Activated naive CD4-positive, alpha-beta T cell treated with anti-CD3 and anti-CD28 coated beads for 36 hours (primary cell): ENCODE measurements around the gene TNNI3. TPM values are rescaled to one million over a fixed set of nuclear protein-coding genes. Genes with fewer than 3 reads are reported as not detected.
"Not testable (repeated sequence)": the region's sequence is repeated elsewhere in the genome, so short reads cannot be mapped to it uniquely, and the experiment has no call there.

Source experiments
- CTCF ChIA-PET: fragments of 350-600 bp; sonication (Branson Sonifier 250); formaldehyde crosslinking; loops from one replicate; lab custom pipeline; 2021; ENCODE audit warnings: antibody characterized with exemption; lab: Charles Lee
- DNase-seq: peaks from one replicate; pipeline ENCODE4 v3.0.0-alpha.2; 2020
- H3K27ac Mint-ChIP-seq: one replicate; pipeline ENCODE4 v1.8.0; 2021; ENCODE audit warnings: mild to moderate bottlenecking, mixed read lengths
- H3K27me3 Mint-ChIP-seq: one replicate; pipeline ENCODE4 v1.8.0; 2021; ENCODE audit warnings: low read depth, mixed read lengths
- H3K36me3 Mint-ChIP-seq: one replicate; pipeline ENCODE4 v1.8.0; 2021; ENCODE audit warnings: low read depth, mixed read lengths
- H3K4me1 Mint-ChIP-seq: one replicate; pipeline ENCODE4 v1.8.0; 2021; ENCODE audit warnings: low read depth, mixed read lengths
- H3K4me3 Mint-ChIP-seq: one replicate; pipeline ENCODE4 v1.8.0; 2021; ENCODE audit warnings: mild to moderate bottlenecking, moderate library complexity, mixed read lengths
- H3K9me3 Mint-ChIP-seq: one replicate; pipeline ENCODE4 v1.8.0; 2021; ENCODE audit warnings: mixed read lengths
- intact Hi-C: fragments of 100-400 bp; cut with micrococcal nuclease; formaldehyde crosslinking; loops from one replicate; pipeline ENCODE4 v1.15.1; 2023
- total RNA-seq, 2 experiments: library from RNA; stranded (reverse); gene quantifications; one replicate each; pipeline ENCODE4 v1.2.3, GENCODE V29; 2021

Gene TNNI3
- total RNA-seq, 2 experiments from 2014 or later, result not detected

GRCh38 chr19:55114566-55115145 lies 42.9 kb downstream of the TNNI3 start:
- intact Hi-C loops, result loop anchor here (5.0 kb wide), 1 partner anchor 107 kb away; no protein-coding TSS in a partner anchor
- H3K27me3 Mint-ChIP-seq, result no peaks in the 10 kb centered on the region
- no peak overlapping the region for H3K27ac Mint-ChIP-seq
- H3K9me3 Mint-ChIP-seq, result no peaks in the 10 kb centered on the region
- CTCF ChIA-PET, result interaction anchor here (1.3 kb wide), 1 partner anchor 25 kb away, joined by 5 read pairs; no protein-coding TSS in a partner anchor
- peaks cover 2% of the 10 kb centered on the region for H3K36me3 Mint-ChIP-seq
- H3K4me3 Mint-ChIP-seq, result peak overlapping the region; percentile 36
- H3K4me1 Mint-ChIP-seq, result peaks cover 23% of the 10 kb centered on the region
- no peak for DNase-seq

- intact Hi-C loops, result no loop called here
- H3K27ac Mint-ChIP-seq, result no peak overlapping the region
- CTCF ChIA-PET, result no interaction called here
- DNase-seq, result no peak
- H3K4me3 Mint-ChIP-seq, result no peak overlapping the region
- H3K9me3 Mint-ChIP-seq, result no peaks in the 10 kb centered on the region
- H3K36me3 Mint-ChIP-seq, result peaks cover 5% of the 10 kb centered on the region
- H3K27me3 Mint-ChIP-seq, result no peaks in the 10 kb centered on the region
- peaks cover 17% of the 10 kb centered on the region for H3K4me1 Mint-ChIP-seq
These were observed 43.9 kb downstream of the TNNI3 start for GRCh38 chr19:55113570-55114039.

GRCh38 chr19:55112777-55113569 lies 44.6 kb downstream of the TNNI3 start:
- CTCF ChIA-PET, result no interaction called here
- H3K4me1 Mint-ChIP-seq, result peaks cover 17% of the 10 kb centered on the region
- H3K36me3 Mint-ChIP-seq, result peaks cover 7% of the 10 kb centered on the region
- H3K27me3 Mint-ChIP-seq, result no peaks in the 10 kb centered on the region
- no peak overlapping the region for H3K27ac Mint-ChIP-seq
- intact Hi-C loops, result no loop called here
- no peak overlapping the region for H3K4me3 Mint-ChIP-seq
- H3K9me3 Mint-ChIP-seq, result no peaks in the 10 kb centered on the region
- no peak for DNase-seq

- CTCF ChIA-PET, result no interaction called here
- no peak overlapping the region for H3K4me3 Mint-ChIP-seq
- intact Hi-C loops, result no loop called here
- H3K27me3 Mint-ChIP-seq, result no peaks in the 10 kb centered on the region
- H3K36me3 Mint-ChIP-seq, result peaks cover 8% of the 10 kb centered on the region
- peaks cover 15% of the 10 kb centered on the region for H3K4me1 Mint-ChIP-seq
- no peak overlapping the region for H3K27ac Mint-ChIP-seq
- no peaks in the 10 kb centered on the region for H3K9me3 Mint-ChIP-seq
- no peak for DNase-seq
These were observed 45.2 kb downstream of the TNNI3 start for GRCh38 chr19:55112246-55112776.

GRCh38 chr19:55111238-55111831 lies 46.2 kb downstream of the TNNI3 start:
- CTCF ChIA-PET, result no interaction called here
- Mint-ChIP-seq H3K4me1 (peaks cover 17% of the 10 kb centered on the region), H3K27ac (no peak overlapping the region), H3K27me3 (no peaks in the 10 kb centered on the region), H3K9me3 (no peaks in the 10 kb centered on the region), H3K36me3 (peaks cover 12% of the 10 kb centered on the region), H3K4me3 (no peak overlapping the region)
- intact Hi-C loops, result no loop called here
- DNase-seq, result no peak

- Mint-ChIP-seq H3K4me3 (no peak overlapping the region), H3K36me3 (peaks cover 12% of the 10 kb centered on the region), H3K4me1 (peaks cover 2% of the 10 kb centered on the region), H3K27me3 (no peaks in the 10 kb centered on the region), H3K9me3 (no peaks in the 10 kb centered on the region), H3K27ac (no peak overlapping the region)
- CTCF ChIA-PET, result no interaction called here
- DNase-seq, result no peak
- intact Hi-C loops, result no loop called here
These were observed 47.8 kb downstream of the TNNI3 start for GRCh38 chr19:55109527-55110291.

- intact Hi-C loops, H3K4me1 Mint-ChIP-seq, H3K4me3 Mint-ChIP-seq, H3K9me3 Mint-ChIP-seq, H3K27ac Mint-ChIP-seq, DNase-seq, H3K27me3 Mint-ChIP-seq: not testable (repeated sequence)
- CTCF ChIA-PET, result interaction anchor here (0.9 to 1.6 kb wide), 2 partner anchors 18 to 397 kb away, joined by 3 to 4 read pairs; no protein-coding TSS in a partner anchor
- H3K36me3 Mint-ChIP-seq, result peaks cover 23% of the 10 kb centered on the region
These were observed 50.3 kb downstream of the TNNI3 start for GRCh38 chr19:55107252-55107651.

GRCh38 chr19:55106591-55106990 lies 50.9 kb downstream of the TNNI3 start:
- intact Hi-C loops, result no loop called here
- H3K4me1 Mint-ChIP-seq, result peaks cover 2% of the 10 kb centered on the region
- no peaks in the 10 kb centered on the region for H3K27me3 Mint-ChIP-seq
- no peaks in the 10 kb centered on the region for H3K9me3 Mint-ChIP-seq
- CTCF ChIA-PET, result interaction anchor here (0.9 to 1.6 kb wide), 2 partner anchors 17 to 397 kb away, joined by 3 to 4 read pairs; no protein-coding TSS in a partner anchor
- no peak overlapping the region for H3K27ac Mint-ChIP-seq
- H3K36me3 Mint-ChIP-seq, result peaks cover 25% of the 10 kb centered on the region
- no peak for DNase-seq
- no peak overlapping the region for H3K4me3 Mint-ChIP-seq

- no peak overlapping the region for H3K4me3 Mint-ChIP-seq
- H3K27ac Mint-ChIP-seq, result no peak overlapping the region
- peaks cover 23% of the 10 kb centered on the region for H3K36me3 Mint-ChIP-seq
- H3K4me1 Mint-ChIP-seq, result peaks cover 2% of the 10 kb centered on the region
- no peak for DNase-seq
- intact Hi-C loops, result no loop called here
- H3K9me3 Mint-ChIP-seq, result no peaks in the 10 kb centered on the region
- CTCF ChIA-PET, result no interaction called here
- H3K27me3 Mint-ChIP-seq, result no peaks in the 10 kb centered on the region
These were observed 52.3 kb downstream of the TNNI3 start for GRCh38 chr19:55105237-55105636.

GRCh38 chr19:55103190-55103589 lies 54.3 kb downstream of the TNNI3 start:
- H3K27ac Mint-ChIP-seq, result no peak overlapping the region
- H3K4me1 Mint-ChIP-seq, result peaks cover 2% of the 10 kb centered on the region
- H3K4me3 Mint-ChIP-seq, result no peak overlapping the region
- intact Hi-C loops, result no loop called here
- H3K36me3 Mint-ChIP-seq, result peaks cover 23% of the 10 kb centered on the region
- no peaks in the 10 kb centered on the region for H3K9me3 Mint-ChIP-seq
- no peaks in the 10 kb centered on the region for H3K27me3 Mint-ChIP-seq
- DNase-seq, result no peak
- CTCF ChIA-PET, result interaction anchor here (2.1 kb wide), 1 partner anchor 14 kb away, joined by 7 read pairs; no protein-coding TSS in a partner anchor
